Measurements from ENCODE around the gene VPS37C. TPM values are rescaled to one million over a fixed set of nuclear protein-coding genes. Genes with fewer than 3 reads are reported as not detected.

The VPS37C gene
- total RNA-seq, 8 experiments from 2014 or later: 6.8 to 13.9 (median 11.0) TPM

DNA sequence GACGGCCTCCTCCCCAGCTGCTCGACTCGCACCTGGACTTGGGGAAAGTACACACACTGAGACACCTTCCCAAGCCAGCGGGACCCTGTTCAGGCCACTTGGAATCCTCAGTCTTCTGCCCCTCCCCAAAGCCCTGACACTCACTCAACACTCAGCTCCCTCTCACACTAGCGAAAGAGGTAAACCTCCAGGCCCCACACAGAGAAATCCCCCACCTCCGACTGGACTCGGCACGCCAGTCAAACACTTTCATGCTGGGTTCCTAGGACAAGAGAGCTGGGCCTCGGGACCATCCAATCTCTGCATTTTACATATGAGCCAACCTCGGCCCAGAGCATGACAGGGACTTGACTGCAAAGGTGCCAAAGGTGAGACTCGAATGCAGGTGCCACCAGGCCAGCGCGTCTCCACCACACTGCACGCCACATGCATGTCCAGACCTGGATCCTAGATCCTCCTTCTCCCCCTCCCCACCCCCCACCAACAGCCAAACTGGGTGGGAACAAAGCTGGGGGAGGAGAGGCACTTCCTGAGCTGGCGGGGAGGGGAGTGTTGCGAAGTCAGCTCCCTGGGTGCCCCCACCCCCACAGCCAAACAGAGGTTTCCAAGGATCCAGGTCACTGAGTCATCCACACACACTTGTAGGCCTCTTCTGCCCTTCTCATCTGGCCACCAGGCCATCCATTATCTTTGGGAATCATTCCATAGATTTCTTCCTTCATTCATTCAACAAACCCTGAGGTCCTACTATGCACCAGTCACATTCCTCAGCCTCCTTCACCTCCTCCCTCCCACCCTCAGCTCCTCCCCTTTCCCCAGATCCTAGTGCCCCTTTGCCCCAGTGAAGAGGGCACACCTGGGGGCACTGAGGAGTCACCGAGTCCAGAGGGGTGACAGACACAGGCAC lies 69.6 kb downstream of the VPS37C start:
- Histone ChIP-seq H3K4me3 (no peak overlapping the region), H3K27ac (no peak overlapping the region), H3K4me1 (replicated peaks in 1 of 2) (no peaks in the 10 kb centered on the region)
- in situ Hi-C loops (cut with MboI; ENCODE audit: low pct_unique_long_range_greater_than_20kb in 2 of 9, low sequenced_read_pairs in 9 of 9, unreplicated experiment in 9 of 9): no loop called here
- ATAC-seq (replicated peaks in 6 of 8): peak in 3 of 8 experiments; percentile 27 to 73 (median 62)
- 40 to 85% (median 74%) methylated on average over 1 to 9 of the region's 17 CpGs; no CpG with 5 or more reads in 6 of the 10 experiments for WGBS, 10 experiments

DNA sequence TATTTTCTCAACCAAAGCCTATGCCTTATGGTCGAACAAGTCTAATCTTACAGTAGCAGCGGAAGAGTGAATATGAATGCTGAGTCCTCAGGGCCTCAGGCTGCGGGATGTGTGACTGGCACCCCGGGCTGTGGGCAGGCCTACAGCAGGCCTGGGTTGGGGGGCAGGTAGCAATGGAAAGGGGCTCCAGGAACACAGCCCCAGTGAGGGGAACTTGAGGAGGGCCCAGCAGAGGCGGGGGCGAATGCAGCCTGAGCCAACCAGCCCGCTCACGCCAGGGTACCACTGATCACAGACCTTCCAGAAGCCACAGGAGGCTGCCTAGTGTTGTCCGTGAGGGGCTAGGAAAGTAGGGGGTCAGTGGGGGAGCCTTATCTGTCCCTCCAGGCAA lies 70.2 kb downstream of the VPS37C start:
- ATAC-seq (replicated peaks in 6 of 8): no peak

DNA sequence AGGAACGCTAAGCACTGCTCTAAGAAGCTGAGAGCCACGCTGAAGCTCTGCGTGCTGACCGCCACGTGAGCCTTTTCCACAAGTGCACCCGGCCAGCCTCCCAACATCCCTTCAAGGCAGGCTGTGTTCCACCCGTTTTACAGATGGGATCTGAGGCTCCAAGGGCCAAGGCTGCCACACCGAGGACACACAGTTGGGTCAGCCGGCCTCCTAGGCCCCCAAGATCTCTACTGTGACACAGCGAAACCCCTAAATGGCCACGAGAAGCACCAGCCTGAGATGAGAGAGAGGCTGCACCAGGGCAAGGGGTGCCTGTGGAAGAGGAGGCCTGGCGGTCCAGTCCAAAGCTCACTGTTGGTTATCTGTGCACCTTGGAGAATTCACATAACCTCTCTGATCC lies 70.7 kb downstream of the VPS37C start:
- Histone ChIP-seq H3K4me1 (replicated peaks in 1 of 2) (no peaks in the 10 kb centered on the region), H3K4me3 (no peak overlapping the region), H3K27ac (no peak overlapping the region)
- no peak for ATAC-seq (replicated peaks in 6 of 8)
- 80 to 100% (median 92%) methylated on average over 1 to 3 of the region's 12 CpGs; no CpG with 5 or more reads in 6 of the 10 experiments for WGBS, 10 experiments
- in situ Hi-C loops (cut with MboI; ENCODE audit: low pct_unique_long_range_greater_than_20kb in 2 of 9, low sequenced_read_pairs in 9 of 9, unreplicated experiment in 9 of 9): no loop called here

More for the DNA sequence above, 70.2 kb downstream of the VPS37C start:
- H3K27ac ChIP-seq: no peak overlapping the region
- H3K4me1 ChIP-seq (replicated peaks in 1 of 2): no peaks in the 10 kb centered on the region
- 0 to 94% (median 56%) methylated on average over 1 to 3 of the region's 9 CpGs; no CpG with 5 or more reads in 6 of the 10 experiments for WGBS, 10 experiments
- in situ Hi-C loops (cut with MboI; ENCODE audit: low pct_unique_long_range_greater_than_20kb in 2 of 9, low sequenced_read_pairs in 9 of 9, unreplicated experiment in 9 of 9): no loop called here
- no peak overlapping the region for H3K4me3 ChIP-seq

DNA sequence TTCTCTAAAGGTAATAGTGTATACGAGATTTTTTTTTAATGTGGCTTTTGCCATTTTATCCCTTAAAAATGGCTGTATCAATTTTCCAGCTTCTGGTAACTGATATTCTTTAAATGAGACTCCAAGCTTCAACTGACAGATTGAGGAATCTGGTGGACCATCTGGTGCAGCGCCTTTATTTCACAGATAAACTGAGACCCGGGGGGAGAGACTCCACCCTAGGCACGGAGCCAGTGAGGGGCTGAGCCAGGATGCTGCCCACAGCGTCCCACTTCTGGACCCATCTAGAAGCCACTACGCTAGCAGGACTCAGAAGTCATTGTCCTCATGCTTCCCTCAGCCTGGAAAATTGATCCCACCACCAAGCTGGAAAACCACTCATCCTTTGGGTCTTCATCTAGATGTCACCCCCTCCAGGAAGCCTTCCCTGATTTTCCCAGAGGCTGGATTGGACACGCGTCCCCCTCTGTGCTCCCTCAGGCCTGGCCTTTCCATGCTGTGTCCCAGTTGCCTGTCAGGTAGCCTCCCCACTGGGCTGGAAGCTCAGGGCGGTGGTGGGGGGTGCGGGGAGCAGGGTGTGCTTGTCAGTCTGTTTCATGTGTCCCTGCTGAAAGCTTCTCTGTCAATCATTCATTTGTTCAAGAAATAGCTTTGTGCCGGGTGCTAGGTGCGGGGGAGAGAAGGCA lies 71.3 kb downstream of the VPS37C start:
- H3K27ac ChIP-seq: no peak overlapping the region
- 13 to 89% (median 77%) methylated on average over 1 to 3 of the region's 12 CpGs; no CpG with 5 or more reads in 2 of the 10 experiments for WGBS, 10 experiments
- ATAC-seq (replicated peaks in 6 of 8): no peak
- no peaks in the 10 kb centered on the region for H3K4me1 ChIP-seq (replicated peaks in 1 of 2)
- in situ Hi-C loops (cut with MboI; ENCODE audit: low pct_unique_long_range_greater_than_20kb in 2 of 9, low sequenced_read_pairs in 9 of 9, unreplicated experiment in 9 of 9): no loop called here
- H3K4me3 ChIP-seq: no peak overlapping the region

DNA sequence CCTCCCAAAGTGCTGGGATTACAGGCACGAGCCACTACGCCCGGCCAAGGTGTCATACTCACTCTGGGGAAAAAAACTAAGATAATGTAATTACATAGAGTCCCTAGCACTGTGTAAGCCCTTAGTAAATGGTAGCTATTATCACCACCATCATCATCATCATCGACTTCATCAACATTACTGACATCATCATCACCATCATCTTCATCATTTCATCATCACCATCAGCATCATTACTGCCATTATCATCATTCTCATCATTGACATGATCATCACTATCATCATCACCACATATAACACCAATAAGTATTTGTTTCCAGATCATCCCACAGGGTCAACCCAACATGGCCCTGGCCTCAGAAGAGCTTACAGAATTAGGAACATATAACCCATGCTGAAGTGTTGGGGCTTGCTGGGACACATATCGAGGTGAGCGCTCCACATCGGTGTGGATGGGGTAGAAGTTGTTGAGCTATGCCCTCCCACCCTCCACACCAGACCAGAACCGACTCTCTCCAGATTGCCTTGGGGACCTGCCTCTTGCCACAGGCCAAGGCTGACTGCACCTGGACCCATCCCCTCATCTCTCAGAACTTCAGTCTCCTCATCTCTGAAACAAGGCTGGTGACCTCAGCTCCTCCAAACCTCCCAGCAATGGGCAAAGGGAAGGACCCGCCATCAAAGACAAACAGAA lies 73.7 kb downstream of the VPS37C start:
- no peak overlapping the region for H3K27ac ChIP-seq
- H3K4me3 ChIP-seq: no peak overlapping the region
- in situ Hi-C loops (cut with MboI; ENCODE audit: low pct_unique_long_range_greater_than_20kb in 2 of 9, low sequenced_read_pairs in 9 of 9, unreplicated experiment in 9 of 9): no loop called here
- H3K4me1 ChIP-seq (replicated peaks in 1 of 2): no peaks in the 10 kb centered on the region
- WGBS, 10 experiments: 20 to 100% (median 74%) methylated on average over 1 to 4 of the region's 9 CpGs; no CpG with 5 or more reads in 1 of the 10 experiments
- ATAC-seq (replicated peaks in 6 of 8): no peak

DNA sequence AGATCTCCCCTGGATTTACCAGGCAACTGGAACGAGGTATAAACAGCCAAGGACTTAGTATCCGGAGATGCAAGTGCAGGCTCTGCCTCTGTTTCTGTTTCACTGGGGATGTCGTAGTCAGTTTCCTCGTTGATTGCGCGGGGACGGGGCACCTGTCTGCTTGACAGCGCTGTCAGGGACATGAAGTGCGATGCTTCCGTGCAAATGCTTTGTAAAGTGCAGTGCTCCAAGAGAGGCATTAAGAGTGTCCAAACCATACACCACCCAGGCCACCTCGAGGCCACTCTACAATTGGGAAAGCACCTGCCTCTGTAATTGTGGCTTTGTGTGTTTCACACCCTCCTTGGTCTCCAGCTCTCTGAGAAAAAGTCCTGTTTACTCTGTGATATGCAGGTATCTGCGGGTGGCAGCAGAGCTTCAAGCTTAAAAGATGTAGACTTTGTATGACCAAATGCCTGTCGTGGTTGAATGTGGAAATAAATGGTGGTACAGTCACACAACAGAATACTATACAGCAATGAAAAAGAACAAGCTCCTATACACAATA lies 77.6 kb downstream of the VPS37C start:
- Histone ChIP-seq H3K27ac (no peak overlapping the region), H3K4me1 (replicated peaks in 1 of 2) (no peaks in the 10 kb centered on the region), H3K4me3 (no peak overlapping the region)
- 20 to 93% (median 71%) methylated on average over 1 to 10 of the region's 13 CpGs for WGBS, 10 experiments
- ATAC-seq (replicated peaks in 6 of 8): no peak
- in situ Hi-C loops (cut with MboI; ENCODE audit: low pct_unique_long_range_greater_than_20kb in 2 of 9, low sequenced_read_pairs in 9 of 9, unreplicated experiment in 9 of 9): no loop called here

DNA sequence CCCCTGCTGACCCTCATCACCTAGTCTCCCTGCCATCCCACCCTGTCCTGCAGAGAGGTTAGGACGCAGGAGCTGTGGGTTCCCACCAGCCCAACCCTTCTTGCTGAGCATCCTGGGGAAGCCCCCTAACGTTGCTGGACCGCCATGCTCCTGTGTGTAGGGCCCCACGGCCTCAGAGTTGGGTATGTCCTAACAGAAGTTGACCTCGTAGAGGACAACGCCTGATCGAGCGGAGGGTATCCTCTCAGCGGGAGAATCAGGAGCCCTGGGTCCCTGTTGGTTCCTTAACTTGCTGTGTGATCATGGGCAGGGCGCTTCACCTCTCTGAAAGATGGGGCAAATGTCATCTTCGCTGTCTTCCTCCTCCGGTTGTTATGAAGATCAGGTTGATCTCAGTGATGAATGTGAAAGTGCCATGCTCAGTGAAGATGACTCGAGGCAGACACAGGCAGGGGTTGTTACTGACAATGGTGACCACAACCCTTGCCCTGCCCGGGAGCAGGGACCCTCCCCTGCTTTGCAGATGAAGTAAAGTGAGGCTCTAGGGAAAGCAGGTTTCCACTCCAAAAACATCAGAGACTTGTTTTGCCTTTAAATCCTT lies 78.2 kb downstream of the VPS37C start:
- Histone ChIP-seq H3K4me1 (replicated peaks in 1 of 2) (no peaks in the 10 kb centered on the region), H3K27ac (no peak overlapping the region), H3K4me3 (no peak overlapping the region)
- in situ Hi-C loops (cut with MboI; ENCODE audit: low pct_unique_long_range_greater_than_20kb in 2 of 9, low sequenced_read_pairs in 9 of 9, unreplicated experiment in 9 of 9): no loop called here
- 20 to 80% (median 59%) methylated on average over 1 to 7 of the region's 14 CpGs; no CpG with 5 or more reads in 4 of the 10 experiments for WGBS, 10 experiments
- no peak for ATAC-seq (replicated peaks in 6 of 8)

DNA sequence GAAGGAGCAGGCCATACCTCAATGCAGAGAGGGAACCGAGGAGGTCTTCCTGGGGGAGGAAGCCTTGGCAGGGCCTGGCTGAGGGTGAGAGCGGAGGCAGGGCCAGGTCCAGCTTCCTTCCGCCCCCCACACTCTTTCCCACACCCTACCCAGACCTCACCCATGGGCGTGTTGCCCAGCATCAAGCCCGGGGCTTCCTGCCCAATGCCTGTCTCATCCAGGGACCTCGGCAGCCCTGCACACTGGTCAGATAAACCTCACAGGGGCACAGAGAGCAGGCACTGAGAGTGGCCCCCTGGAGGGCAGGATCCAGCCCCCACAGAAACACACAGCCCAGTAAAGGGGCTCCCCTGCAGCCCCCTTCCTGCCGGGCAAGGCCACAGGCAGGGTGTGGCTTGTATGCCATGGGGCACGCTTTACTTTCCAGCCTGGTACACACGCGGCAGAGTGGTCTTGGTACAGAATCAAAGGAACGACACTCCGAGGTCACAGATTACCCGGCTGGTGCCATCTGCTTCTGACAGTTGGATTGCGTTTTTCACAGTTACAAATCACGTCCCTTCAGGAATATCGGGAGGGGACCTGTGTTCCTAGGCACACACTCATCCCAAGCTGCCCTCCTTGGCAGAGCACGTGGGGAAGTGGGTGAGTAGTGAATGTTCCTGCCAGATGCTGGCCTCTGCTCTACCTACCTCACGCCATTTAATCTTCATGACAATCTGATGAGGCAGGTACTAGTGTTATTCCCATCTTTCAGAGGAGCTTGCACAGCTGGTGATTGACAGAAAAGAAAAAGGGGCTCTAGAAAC lies 79.0 kb downstream of the VPS37C start:
- Histone ChIP-seq H3K27ac (no peak overlapping the region), H3K4me3 (no peak overlapping the region), H3K4me1 (replicated peaks in 1 of 2) (peaks cover 0 to 5% of the 10 kb centered on the region in 2 donors)
- WGBS, 10 experiments: 5 to 95% (median 53%) methylated on average over 2 to 6 of the region's 18 CpGs; no CpG with 5 or more reads in 5 of the 10 experiments
- ATAC-seq (replicated peaks in 6 of 8): peak in 1 of 8 experiments; percentile 36
- in situ Hi-C loops (cut with MboI; ENCODE audit: low pct_unique_long_range_greater_than_20kb in 2 of 9, low sequenced_read_pairs in 9 of 9, unreplicated experiment in 9 of 9): no loop called here

DNA sequence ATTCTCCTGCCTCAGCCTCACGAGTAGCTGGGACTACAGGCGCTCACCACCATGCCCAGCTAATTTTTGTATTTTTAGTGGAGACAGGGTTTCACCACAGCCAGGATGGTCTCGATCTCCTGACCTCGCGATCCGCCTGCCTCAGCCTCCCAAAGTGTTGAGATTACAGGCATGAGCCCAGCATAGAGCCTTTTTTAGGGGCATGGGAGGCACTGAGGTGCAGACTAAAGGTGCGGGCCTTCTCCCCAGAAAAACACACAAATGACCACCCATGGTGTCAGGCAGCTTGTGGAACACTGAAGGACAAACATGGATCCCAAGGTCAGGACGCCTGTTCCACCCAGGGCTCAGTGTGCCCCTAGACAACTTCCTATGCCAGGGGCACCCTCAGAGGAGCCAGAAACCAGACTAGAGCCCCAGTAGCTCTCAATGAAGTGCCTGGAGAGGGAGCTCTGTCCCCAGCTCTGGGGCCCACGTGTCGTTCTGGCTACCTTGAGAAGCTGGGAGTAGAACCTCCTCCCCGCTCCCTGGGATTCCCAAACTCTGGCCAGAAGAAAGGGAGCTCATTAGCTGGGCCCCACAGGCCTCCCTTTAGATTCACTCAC lies 80.1 kb downstream of the VPS37C start:
- Histone ChIP-seq H3K27ac (no peak overlapping the region), H3K4me3 (no peak overlapping the region), H3K4me1 (replicated peaks in 1 of 2) (peaks cover 0 to 6% of the 10 kb centered on the region in 2 donors)
- ATAC-seq (replicated peaks in 6 of 8): no peak
- 61 to 100% (median 90%) methylated on average over 2 to 8 of the region's 11 CpGs; no CpG with 5 or more reads in 1 of the 10 experiments for WGBS, 10 experiments
- in situ Hi-C loops (cut with MboI; ENCODE audit: low pct_unique_long_range_greater_than_20kb in 2 of 9, low sequenced_read_pairs in 9 of 9, unreplicated experiment in 9 of 9): no loop called here

DNA sequence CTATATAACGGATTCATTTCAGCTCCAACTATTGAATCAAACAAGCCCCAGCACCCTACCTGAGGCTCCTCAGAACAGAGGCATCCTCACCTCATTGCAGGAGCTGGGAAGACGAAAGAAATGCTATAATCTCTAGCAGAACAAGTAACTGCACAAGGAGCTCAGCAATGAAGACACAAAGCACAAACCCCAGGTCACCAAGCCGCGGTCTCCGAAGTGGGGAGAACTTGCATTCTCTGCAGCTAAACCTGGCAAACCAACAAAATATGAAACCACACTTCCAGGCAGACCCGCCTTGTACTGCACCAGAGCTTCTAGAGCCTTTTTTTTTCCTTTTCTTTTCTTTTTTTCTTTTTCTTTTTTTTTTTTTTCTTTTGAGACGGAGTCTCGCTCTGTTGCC lies 80.7 kb downstream of the VPS37C start:
- 51 to 100% (median 88%) methylated on average over 2 to 8 of the region's 8 CpGs for WGBS, 10 experiments
- in situ Hi-C loops (cut with MboI; ENCODE audit: low pct_unique_long_range_greater_than_20kb in 2 of 9, low sequenced_read_pairs in 9 of 9, unreplicated experiment in 9 of 9): no loop called here
- Histone ChIP-seq H3K27ac (no peak overlapping the region), H3K4me1 (replicated peaks in 1 of 2) (peaks cover 0 to 6% of the 10 kb centered on the region in 2 donors), H3K4me3 (no peak overlapping the region)
- no peak for ATAC-seq (replicated peaks in 6 of 8)
